IPS DF 19.7 (cell line): ENCODE data around the gene SMIM45.

Experiments used
- DNase-seq: peaks from one replicate; pipeline ENCODE4 v3.0.0-alpha.2; 2013; ENCODE audit warnings: low read depth, low spot score

The SMIM45 gene

GRCh38 chr22:41969110-41969646 lies 17.2 kb downstream of the SMIM45 start, which contains the start of gene SEPTIN3:
Gene SEPTIN3 (plus strand): TSS chr22:41969443. CDS start chr22:41971493, 2,050 bp downstream.
- no peak for DNase-seq

DNA sequence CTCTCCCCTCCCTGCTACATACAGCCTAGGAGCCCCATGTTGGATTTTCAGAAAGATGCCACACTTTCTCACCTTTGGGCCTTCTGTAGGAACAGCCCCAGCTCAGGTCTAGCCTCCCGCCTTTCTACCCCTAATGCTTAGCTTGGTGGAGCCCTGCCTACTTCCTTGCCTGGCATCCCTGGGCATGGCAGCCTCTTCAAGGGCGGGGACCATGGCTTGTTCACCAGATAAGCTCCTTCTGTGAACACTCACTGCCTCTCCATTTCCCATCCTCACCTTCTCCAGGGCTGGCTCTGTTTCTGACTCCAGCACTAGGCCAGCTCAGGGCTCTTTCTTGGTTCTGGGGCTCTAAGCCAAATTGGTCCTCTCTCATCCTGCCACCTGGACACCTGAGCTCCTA lies 18.7 kb downstream of the SMIM45 start:
- DNase-seq: no peak

DNA sequence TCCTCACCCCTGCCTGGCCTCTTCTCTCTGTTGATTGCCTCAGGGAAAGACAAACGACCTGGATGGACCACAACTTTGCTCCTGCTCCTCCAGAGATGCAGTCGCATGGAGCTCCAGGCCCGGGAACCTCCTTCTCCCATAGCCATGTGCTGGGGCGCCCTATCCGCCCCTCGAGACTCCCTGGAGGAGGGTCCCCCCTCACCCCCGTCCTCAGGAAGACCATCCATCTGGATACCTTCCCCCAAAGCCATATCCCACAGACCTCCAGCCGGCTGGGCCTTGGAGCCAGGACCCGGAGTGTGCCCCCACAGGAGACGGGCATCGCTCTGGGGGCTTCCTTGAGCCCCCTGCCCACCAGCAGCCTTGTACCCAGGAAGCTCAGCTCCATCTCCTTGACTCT lies 19.5 kb downstream of the SMIM45 start:
- DNase-seq: no peak

DNA sequence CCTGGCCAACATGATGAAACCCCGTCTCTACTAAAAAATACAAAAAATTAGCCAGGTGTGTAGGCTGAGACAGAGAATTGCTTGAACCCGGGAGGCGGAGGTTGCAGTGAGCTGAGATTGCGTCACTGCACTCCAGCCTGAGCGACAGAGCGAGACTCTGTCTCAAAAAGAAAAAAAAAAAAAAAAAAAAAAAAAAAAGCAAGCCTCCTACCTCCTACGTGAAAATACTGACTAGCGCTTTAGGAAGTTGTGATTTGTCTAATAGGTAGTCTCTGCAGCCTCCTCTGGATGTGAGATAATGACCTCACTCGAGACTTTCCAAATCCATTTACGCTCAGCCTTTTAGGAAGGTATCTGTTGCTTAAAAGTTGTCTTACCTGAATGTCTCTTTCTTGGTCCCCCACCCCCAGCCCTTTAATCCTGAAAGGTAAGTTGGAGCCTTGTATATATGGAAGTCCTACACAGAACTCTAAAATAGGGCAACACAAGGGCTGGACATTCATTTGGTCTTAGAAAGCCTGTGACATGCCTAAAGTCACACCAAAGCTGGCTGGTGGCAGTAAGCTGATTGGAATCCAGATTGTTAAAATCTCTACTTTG lies 22.8 kb downstream of the SMIM45 start:
- DNase-seq: no peak

DNA sequence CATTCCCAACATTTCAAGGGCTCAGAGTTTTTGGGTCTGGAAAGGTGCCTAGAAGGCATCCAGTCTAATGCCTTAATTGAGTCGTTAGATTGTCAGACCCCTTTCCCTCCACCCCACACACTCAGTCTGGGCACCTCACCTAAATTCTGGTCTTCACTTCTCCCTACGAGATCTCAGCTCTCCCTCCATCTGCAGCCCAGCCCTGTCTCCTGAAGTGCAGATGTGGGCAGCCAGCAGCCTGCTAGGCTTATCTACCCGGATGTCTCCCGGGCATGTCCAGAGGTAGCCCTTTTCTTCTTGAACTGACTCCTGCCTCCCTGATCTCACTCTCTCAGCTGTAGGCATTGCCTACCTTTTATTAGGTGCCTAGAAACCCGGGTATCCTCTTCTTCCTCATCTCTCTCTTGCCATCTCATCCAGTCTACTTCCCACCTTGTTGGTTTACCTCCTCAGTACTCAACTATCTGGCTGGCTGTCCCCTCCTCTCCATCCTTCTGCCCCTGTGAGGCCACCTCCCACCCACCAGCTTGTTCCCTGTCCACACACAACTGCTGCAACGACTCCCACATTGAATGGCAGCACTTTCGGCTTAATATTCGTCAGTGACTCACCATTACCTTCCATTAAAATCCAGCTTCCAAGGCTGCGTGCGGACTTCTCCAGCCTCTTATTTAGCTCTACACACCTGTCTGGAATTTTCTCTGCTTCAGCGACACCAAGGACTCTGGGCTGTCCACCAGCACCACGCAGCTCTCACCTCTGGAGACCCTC lies 23.5 kb downstream of the SMIM45 start:
- no peak for DNase-seq

DNA sequence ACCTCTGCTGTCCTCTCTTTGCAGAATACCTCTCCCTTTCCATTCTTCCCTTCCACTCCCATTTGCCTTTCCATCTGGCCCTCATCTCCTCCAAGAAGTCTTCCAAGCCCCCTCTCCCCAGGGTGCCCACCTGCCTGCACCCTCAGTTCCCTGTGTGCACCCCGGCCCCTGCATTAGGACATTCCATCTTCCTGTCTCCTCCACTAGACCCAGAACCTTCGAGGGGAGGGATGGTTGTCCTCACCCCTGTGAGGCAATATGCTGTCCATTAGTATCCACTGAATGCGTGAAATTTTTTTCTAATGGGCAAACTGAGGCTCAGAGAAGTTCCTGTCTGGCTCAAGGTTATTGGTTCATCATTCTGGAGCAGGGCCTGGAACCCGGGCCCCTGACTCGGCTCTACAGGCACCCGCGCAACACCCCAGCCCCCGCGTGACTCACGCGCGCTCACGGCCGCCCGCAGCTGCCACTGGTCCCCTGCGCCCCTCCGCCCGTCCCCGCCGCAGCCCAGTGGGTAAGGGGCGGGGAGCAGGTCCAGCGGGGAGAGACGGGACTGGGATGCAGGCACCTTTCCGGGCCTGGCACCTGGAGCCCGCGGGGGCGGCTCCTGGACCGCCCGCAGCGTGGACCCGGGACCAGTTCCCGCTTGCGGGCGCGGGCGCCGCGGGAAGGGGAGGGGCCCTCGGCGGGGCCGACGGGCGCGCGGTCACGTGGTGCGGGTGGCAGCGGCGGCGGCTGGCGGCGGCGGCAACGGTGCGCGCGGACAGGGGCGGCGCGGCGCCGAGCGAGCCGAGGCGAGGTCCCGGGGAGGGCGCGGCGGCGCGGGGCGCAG lies 24.3 kb downstream of the SMIM45 start:
- DNase-seq: no peak

- no peak for DNase-seq
Observed at GRCh38 chr22:41976961-41977566, 25.1 kb downstream of the SMIM45 start.

DNA sequence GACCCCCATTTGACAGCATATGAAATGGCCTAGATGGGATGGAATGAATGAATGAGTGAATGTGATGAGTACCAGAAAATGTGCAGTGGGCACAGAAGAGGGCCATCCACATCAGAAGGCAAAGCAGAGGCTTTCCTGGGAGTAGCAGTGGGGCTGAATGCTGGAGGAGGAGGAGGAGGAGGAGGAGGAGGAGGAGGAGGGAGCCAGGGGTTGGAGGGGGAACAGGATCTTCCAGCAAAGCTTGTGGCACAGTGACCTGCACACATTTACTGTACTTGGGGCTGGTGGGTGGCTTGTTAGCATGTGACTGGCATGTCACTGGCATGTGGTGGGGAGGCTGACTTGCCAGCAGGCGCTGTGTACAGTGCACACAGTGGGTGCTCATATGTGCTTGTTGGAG lies 26.8 kb downstream of the SMIM45 start:
- DNase-seq: no peak

GRCh38 chr22:41979423-41980250 lies 27.7 kb downstream of the SMIM45 start:
- no peak for DNase-seq

DNA sequence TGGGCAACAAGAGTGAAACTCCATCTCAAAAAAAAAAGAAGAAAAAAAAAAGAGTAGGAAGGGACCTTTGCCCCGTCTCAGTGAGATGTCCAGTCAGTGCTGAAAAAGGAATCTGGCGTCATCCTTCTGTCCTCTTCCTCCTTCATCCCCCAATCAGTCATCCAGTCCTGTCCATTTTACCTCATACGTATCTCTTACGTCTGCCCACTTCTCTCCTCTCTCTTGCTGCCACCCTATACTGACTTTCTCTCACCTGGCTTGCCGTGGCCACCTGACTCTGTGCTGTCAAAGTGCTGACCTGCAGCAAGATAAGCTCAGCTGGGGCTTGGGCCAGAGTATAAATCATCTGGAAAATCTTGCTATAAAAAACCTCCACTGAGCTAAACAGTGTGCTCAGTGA lies 30.9 kb downstream of the SMIM45 start:
- DNase-seq: no peak

- DNase-seq: no peak
Observed at GRCh38 chr22:41983513-41984405, 31.8 kb downstream of the SMIM45 start.

DNA sequence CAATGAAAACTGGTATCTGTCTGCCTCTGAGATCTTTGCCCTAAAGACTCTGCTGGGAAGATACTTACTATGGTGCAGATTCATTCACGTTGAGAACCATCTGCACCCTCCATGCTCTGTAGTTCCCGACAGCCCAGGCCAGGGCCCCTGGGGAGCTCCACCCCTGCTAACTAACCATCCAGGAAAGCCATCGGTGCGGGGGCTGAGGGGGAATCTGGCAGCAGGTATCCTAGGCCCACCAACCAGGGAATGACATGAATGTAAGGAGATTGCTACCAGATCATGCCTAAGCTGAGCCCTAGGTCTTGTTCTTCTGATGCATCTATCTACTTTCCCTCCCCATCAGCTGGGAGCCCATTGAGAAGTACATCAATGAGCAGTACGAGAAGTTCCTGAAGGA lies 35.3 kb downstream of the SMIM45 start:
- no peak for DNase-seq

GRCh38 chr22:41989246-41989645 lies 37.3 kb downstream of the SMIM45 start:
- no peak for DNase-seq

GRCh38 chr22:41991111-41991510 lies 39.2 kb downstream of the SMIM45 start:
- DNase-seq: no peak

DNA sequence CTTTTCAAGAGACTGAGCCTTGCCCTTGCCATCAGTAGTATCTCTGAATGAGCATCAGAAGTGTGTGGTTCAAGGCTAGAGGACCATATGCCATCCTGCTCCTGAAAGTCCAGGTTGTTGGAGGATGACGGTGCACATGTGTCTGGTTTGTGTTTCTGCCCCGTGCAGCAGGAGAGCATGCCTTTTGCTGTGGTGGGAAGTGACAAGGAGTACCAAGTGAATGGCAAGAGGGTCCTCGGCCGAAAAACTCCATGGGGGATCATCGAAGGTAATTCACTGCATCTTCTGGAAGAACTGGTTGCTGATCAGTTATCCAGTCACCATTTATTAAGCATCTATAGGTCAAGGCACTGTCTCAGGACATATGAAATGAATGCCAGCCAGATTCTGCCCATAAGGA lies 40.5 kb downstream of the SMIM45 start:
- DNase-seq: no peak

DNA sequence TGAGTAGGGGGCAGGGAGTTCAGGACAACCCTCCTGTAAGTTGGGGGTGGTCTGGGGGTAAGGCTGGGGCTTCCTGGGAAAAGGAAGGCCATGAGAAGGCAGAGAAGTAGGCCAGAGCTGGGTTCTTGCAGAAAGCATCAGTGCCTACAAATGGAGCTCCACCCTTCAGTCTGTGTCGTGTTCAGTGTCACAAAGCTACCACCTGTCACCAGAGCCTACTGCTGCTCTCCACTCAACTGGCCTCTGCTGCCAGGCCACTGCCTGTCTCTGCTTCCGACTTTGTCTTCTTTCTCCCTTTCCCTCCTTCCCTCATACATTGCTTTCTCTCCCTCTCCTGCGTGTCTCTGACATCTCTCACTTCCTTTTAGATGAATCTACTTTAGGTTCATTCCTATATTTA lies 43.3 kb downstream of the SMIM45 start:
- no peak for DNase-seq

GRCh38 chr22:41996826-41997225 lies 44.9 kb downstream of the SMIM45 start:
- DNase-seq: no peak

DNA sequence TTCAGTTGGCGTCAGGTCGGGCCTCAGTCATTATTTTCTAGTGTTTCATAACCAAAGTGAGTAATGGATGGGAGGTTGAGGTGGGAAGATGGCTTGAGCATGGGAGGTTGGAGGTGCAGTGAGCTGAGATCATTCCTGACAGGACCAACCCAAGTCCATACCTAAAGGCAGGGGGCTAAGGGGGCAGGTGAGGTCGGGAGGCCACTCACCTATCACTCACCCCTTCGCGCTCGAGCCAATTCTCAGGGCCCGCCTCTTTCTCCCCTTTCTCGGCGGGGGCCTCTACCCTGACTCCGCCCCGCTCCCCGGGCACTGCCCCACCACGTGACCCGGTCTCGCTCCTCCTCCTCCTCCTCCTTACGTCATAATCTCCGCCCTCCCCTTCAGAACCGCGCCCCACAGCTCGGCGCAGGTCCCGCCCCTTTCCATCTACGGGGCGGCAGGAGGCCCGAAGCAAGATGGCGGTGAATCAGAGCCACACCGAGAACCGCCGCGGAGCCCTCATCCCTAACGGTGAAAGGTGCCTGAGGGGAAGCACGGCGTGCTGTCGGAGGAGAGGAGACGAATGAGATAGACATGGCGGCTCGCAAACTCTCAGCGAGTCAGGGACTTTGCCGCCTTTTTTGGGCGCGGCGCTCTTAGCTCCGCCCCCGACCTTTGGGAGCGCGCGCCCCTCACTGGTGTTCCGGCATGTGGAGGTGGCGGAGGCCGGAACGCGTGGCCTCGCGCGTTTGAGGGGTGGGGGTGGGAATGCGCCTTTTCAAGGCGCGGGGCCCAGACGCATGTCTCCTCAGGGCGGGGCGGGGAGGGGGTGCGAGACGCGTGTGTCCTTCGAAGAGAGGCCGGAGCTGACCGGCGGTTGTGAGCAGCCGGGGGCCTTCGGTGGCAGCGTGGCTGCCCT lies 46.7 kb downstream of the SMIM45 start, which contains the start of gene WBP2NL:
Gene WBP2NL (plus strand): TSS at position 428 of the 901 bp plus-strand sequence. CDS start 31 bp downstream, at position 459.
- DNase-seq: no peak

DNA sequence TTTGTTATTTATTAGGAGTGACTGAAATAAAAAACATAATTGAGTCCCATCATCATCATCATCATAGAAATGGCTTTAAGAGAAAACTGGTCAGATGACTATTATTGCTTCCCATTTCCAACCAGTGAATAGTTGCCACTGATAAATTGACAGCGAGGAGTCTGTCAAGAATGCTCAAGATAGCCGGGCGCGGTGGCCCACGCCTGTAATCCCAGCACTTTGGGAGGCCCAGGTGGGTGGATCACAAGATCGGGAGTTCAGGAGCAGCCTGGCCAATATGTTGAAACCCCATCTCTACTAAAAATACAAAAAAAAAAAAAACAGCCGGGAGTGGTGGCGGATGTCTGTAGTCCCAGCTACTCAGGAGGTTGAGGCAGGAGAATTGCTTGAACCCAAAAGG lies 48.5 kb downstream of the SMIM45 start:
- no peak for DNase-seq
